Prostate gland (tissue), 2 donors: ENCODE measurements around the gene ZMIZ1.

Source experiments
- POLR2A ChIP-seq: fragments of 450-650 bp; IDR thresholded peaks from one replicate; pipeline ENCODE4 v1.6.1; 2016; ENCODE audit warnings: antibody characterized with exemption, mild to moderate bottlenecking
- TF ChIP-seq, protein P1 (sequence below), 4 experiments: fragments of 200-600 bp in 2 of 4; fragments of 450-650 bp in 2 of 4; sonication (generic) in 2 of 4; IDR thresholded peaks; 1 replicate in 3 of 4; 2 replicates in 1 of 4; pipeline ENCODE4 v1.5.1; 2016 to 2019; ENCODE audit warnings: antibody characterized with exemption in 4 of 4, mild to moderate bottlenecking in 2 of 4, moderate library complexity in 2 of 4

DNA sequence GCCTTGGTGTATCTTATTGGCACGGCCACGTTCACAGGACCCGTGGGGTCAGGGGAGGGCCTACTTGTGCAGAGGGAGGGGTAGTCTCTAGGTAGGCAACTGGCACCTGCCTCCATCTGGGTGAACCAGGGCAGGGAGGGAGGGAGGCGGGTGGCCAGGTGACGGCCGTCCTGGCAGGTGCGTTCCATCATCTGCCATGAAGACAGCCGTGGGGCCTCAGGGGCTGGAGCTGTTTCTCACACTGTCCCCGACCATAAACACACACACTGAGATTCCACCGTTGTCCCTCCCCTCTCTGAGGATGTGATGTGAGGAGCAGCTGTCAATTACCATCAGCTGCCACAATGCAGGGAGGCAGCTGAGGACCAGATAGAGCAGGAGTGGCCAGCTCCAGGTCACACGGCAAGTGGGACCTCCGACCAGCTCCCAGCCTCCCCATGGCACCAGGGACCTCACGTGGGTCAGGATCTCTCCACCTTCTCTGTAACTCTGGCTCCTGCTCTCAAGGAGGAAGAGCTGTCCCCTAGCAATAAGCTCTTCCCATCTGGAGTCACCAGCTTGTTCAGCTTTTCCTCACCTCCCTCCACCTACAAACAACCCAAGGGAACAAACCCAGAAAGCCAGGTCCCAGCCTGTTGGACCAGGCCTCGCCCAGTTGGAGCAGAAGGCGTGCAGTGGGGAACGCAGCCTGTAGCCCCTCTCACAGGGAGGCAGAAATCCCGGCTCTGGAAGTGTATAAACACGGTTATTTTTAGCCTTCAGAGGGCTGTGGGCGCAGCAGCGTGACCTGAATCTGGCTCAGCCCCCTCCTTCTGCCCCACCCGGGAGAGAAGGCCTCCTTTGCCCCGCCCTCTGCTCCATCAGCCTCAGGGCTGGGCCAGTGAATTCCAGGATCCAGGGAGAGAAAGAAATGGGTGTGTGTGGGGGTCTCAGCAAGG lies 33.1 kb downstream of the ZMIZ1 start:
- TF ChIP-seq, protein P1, sequence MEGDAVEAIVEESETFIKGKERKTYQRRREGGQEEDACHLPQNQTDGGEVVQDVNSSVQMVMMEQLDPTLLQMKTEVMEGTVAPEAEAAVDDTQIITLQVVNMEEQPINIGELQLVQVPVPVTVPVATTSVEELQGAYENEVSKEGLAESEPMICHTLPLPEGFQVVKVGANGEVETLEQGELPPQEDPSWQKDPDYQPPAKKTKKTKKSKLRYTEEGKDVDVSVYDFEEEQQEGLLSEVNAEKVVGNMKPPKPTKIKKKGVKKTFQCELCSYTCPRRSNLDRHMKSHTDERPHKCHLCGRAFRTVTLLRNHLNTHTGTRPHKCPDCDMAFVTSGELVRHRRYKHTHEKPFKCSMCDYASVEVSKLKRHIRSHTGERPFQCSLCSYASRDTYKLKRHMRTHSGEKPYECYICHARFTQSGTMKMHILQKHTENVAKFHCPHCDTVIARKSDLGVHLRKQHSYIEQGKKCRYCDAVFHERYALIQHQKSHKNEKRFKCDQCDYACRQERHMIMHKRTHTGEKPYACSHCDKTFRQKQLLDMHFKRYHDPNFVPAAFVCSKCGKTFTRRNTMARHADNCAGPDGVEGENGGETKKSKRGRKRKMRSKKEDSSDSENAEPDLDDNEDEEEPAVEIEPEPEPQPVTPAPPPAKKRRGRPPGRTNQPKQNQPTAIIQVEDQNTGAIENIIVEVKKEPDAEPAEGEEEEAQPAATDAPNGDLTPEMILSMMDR (IDR thresholded peaks at IDR 0.05), result no peak
- TF ChIP-seq POLR2A, result no peak
